GM12878 (cell line): ENCODE data around the gene MSLN. TPM values are rescaled to one million over a fixed set of nuclear protein-coding genes. Genes with fewer than 3 reads are reported as not detected.

Experiments used
- BACH1 ChIP-seq: fragments of 450-650 bp; IDR thresholded peaks from 2 replicates; pipeline ENCODE4 v1.6.1; 2017; ENCODE audit warnings: mild to moderate bottlenecking, borderline replicate concordance
- BRCA1 ChIP-seq: IDR thresholded peaks from 2 replicates; pipeline ENCODE4 v1.6.1; 2011; ENCODE audit warnings: low read depth, low read length, improper control_type of control experiment
- CBX3 ChIP-seq: fragments of 200-600 bp; sonication (generic); IDR thresholded peaks from 2 replicates; pipeline ENCODE4 v1.6.1; 2016; ENCODE audit warnings: low read depth, borderline replicate concordance
- DPF2 ChIP-seq: fragments of 450-650 bp; IDR thresholded peaks from 2 replicates; pipeline ENCODE4 v1.6.1; 2017; ENCODE audit warnings: mild to moderate bottlenecking
- ELK1 ChIP-seq: IDR thresholded peaks from 2 replicates; pipeline ENCODE4 v1.6.1; 2012; ENCODE audit warnings: low read depth, low read length, improper control_type of control experiment
- IKZF1 ChIP-seq: fragments of 450-650 bp; conservative IDR thresholded peaks from 2 replicates; pipeline ENCODE4 v1.6.1; 2017; ENCODE audit warnings: antibody characterized with exemption, mild to moderate bottlenecking
- IRF4 ChIP-seq: IDR thresholded peaks from 2 replicates; pipeline ENCODE4 v1.6.1; 2011; ENCODE audit warnings: low read depth, low read length
- MAX ChIP-seq: IDR thresholded peaks from 2 replicates; pipeline ENCODE4 v1.6.1; 2012; ENCODE audit warnings: low read depth, low read length, improper control_type of control experiment
- MTA2 ChIP-seq: fragments of 450-650 bp; IDR thresholded peaks from 2 replicates; pipeline ENCODE4 v1.6.1; 2016; ENCODE audit warnings: low read depth, mild to moderate bottlenecking, moderate library complexity
- NFXL1 ChIP-seq: fragments of 450-650 bp; IDR thresholded peaks from 2 replicates; pipeline ENCODE4 v1.6.1; 2017; ENCODE audit warnings: antibody characterized with exemption, mild to moderate bottlenecking, borderline replicate concordance
- NR2F1 ChIP-seq: fragments of 450-650 bp; conservative IDR thresholded peaks from 2 replicates; pipeline ENCODE4 v1.6.1; 2017; ENCODE audit warnings: mild to moderate bottlenecking
- PAX8 ChIP-seq: fragments of 450-650 bp; IDR thresholded peaks from 2 replicates; pipeline ENCODE4 v1.6.1; 2017; ENCODE audit warnings: mild to moderate bottlenecking, moderate library complexity
- POLR2AphosphoS2 ChIP-seq: IDR thresholded peaks from 2 replicates; pipeline ENCODE4 v1.6.1; 2011; ENCODE audit warnings: low read depth, mild to moderate bottlenecking, low read length, improper control_type of control experiment, moderate library complexity
- POLR2AphosphoS5 ChIP-seq: IDR thresholded peaks from 2 replicates; pipeline ENCODE4 v1.6.1; 2011; ENCODE audit warnings: mild to moderate bottlenecking, low read length, inconsistent platforms
- RFX5 ChIP-seq: IDR thresholded peaks from 2 replicates; pipeline ENCODE4 v1.6.1; 2011; ENCODE audit warnings: low read depth, low read length, improper control_type of control experiment
- RUNX3 ChIP-seq: IDR thresholded peaks from 2 replicates; pipeline ENCODE4 v1.6.1; 2012; ENCODE audit warnings: low read length, inconsistent platforms
- SMARCA5 ChIP-seq: fragments of 450-650 bp; IDR thresholded peaks from 2 replicates; pipeline ENCODE4 v1.6.1; 2017; ENCODE audit warnings: mild to moderate bottlenecking
- SUZ12 ChIP-seq: fragments of 200-600 bp; sonication (generic); IDR thresholded peaks from one replicate; pipeline ENCODE4 v1.6.1; 2018; ENCODE audit warnings: antibody characterized with exemption, mild to moderate bottlenecking; ENCODE audit not compliant: unreplicated experiment
- TCF3 ChIP-seq: IDR thresholded peaks from 2 replicates; pipeline ENCODE4 v1.6.1; 2012; ENCODE audit warnings: low read depth, mild to moderate bottlenecking, low read length, borderline replicate concordance; ENCODE audit not compliant: insufficient read depth
- ZBTB40 ChIP-seq: fragments of 450-650 bp; IDR thresholded peaks from 2 replicates; pipeline ENCODE4 v1.6.1; 2016; ENCODE audit warnings: mild to moderate bottlenecking, moderate library complexity, borderline replicate concordance
- ZNF687 ChIP-seq: fragments of 450-650 bp; IDR thresholded peaks from 2 replicates; pipeline ENCODE4 v1.6.1; 2017; ENCODE audit warnings: mild to moderate bottlenecking, moderate library complexity
- polyA plus RNA-seq, 11 experiments: library from polyadenylated mRNA; depleted of rRNA in 4 of 11; unstranded in 6 of 11; stranded (reverse) in 5 of 11; fragments of >200 nt; fragmentation: Nextera tagmentation in 4 of 11; fragmentation: Illumina TruSeq in 1 of 11; extraction: Ambion mirVana in 4 of 11; extraction: Trizol in 1 of 11; gene quantifications; 1 replicate in 1 of 11; 2 replicates in 10 of 11; pipeline versions ENCODE4 v1.2.1 to v1.2.3, GENCODE V29; 2011 to 2016; ENCODE audit warnings: inconsistent platforms in 2 of 11, missing spikeins in 2 of 11, low read depth in 1 of 11
- total RNA-seq, 4 experiments: library from RNA; depleted of rRNA in 3 of 4; stranded (reverse); fragments of >200 nt in 3 of 4; fragmentation: Illumina TruSeq in 1 of 4; extraction: Trizol in 1 of 4; gene quantifications; 2 replicates each; pipeline versions ENCODE4 v1.2.1 to v1.2.3, GENCODE V29; 2013 to 2021

The MSLN gene
- total and polyA plus RNA-seq, 10 of the 15 experiments (the other 5 are each of a cell fraction or from before 2014, with no cell fraction given), result 0.08 TPM; not detected in 9

DNA sequence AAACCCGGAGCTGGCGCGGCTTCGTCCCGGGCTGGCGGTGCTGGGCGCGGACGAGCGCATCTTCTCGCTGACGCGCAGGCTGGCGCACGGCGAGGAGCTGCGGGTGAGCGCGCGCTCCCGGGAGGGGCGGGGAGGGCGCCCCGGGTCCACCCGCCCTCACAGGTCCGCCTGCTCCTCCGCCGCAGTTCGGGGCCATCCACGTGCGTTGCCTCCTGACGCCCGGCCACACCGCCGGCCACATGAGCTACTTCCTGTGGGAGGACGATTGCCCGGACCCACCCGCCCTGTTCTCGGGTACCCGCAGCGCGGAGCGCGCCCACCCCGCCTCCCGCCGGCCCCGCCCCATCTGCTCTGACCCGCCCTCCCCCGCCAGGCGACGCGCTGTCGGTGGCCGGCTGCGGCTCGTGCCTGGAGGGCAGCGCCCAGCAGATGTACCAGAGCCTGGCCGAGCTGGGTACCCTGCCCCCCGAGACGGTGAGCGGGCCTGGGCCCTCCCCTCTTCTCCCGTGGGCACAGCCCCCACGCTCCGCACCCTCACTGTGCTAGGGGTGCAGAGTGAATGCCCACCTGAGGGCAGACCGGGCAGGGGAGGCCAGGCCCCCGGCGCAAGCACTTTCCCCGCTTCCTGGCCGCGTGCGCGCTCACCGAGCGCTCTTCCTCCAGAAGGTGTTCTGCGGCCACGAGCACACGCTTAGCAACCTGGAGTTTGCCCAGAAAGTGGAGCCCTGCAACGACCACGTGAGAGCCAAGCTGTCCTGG lies 32.2 kb upstream of the MSLN start (continued):
- TF ChIP-seq RUNX3 (peak; percentile 7; the same call in 1 of the 2 replicates), POLR2AphosphoS2 (peak; percentile 84), BRCA1 (no peak), NR2F1 (0 out of 2 replicates have a peak, but pooled peaks have one; percentile 22), IRF4 (no peak), MAX (peak; percentile 78; the same call in 1 of the 2 replicates), BACH1 (peak; percentile 36; the same call in 1 of the 2 replicates), DPF2 (no peak), CBX3 (no peak), ELK1 (no peak), MTA2 (no peak), POLR2AphosphoS5 (no peak), RFX5 (no peak), ZNF687 (peak; percentile 60; the same call in 1 of the 2 replicates), SMARCA5 (peak; percentile 64; the same call in 1 of the 2 replicates), PAX8 (no peak), TCF3 (0 out of 2 replicates have a peak, but pooled peaks have one; percentile 16), IKZF1 (peak; percentile 29; the same call in 1 of the 2 replicates), ZBTB40 (no peak), SUZ12 (no peak), NFXL1 (no peak)
